GM18951 (cell line): ENCODE results near the gene HPD.

Experiments used
- POLR2A ChIP-seq: IDR thresholded peaks from 4 replicates; pipeline ENCODE4 v1.6.1; 2011; ENCODE audit warnings: mild to moderate bottlenecking; ENCODE audit not compliant: insufficient read length, insufficient read depth; ENCODE audit errors: extremely low read depth
- in situ Hi-C: fragments of 300-500 bp; cut with MboI; formaldehyde crosslinking; loops from one replicate; pipeline ENCODE4 v1.12.0; 2022; ENCODE audit warnings: low sequenced_read_pairs, mixed read lengths, inconsistent platforms; ENCODE audit not compliant: unreplicated experiment

Gene HPD

GRCh38 chr12:121805171-121806008, 53.3 kb downstream of the HPD start:
- no peak for TF ChIP-seq POLR2A
- in situ Hi-C loops: no loop called here

- in situ Hi-C loops: no loop called here
- TF ChIP-seq POLR2A: no peak
Observed at GRCh38 chr12:121804417-121805111, 54.1 kb downstream of the HPD start.

GRCh38 chr12:121803861-121804416, 54.7 kb downstream of the HPD start, which contains the start of gene SETD1B:
Gene SETD1B, plus strand, starts transcription at chr12:121804009. Its CDS starts 729 bp downstream, at chr12:121804738.
- peak; percentile 64 for TF ChIP-seq POLR2A
- in situ Hi-C loops: no loop called here

GRCh38 chr12:121802843-121803698, 55.6 kb downstream of the HPD start:
- in situ Hi-C loops: no loop called here
- peak; percentile 77 for TF ChIP-seq POLR2A

- no peak for TF ChIP-seq POLR2A
- in situ Hi-C loops: no loop called here
Observed at GRCh38 chr12:121802485-121802842, 56.2 kb downstream of the HPD start.

- no peak for TF ChIP-seq POLR2A
- in situ Hi-C loops: no loop called here
Observed at GRCh38 chr12:121801595-121802484, 56.8 kb downstream of the HPD start.

GRCh38 chr12:121800694-121801594, 57.7 kb downstream of the HPD start:
- in situ Hi-C loops: no loop called here
- peak; percentile 63 for TF ChIP-seq POLR2A

GRCh38 chr12:121799842-121800693, 58.6 kb downstream of the HPD start:
- peak; percentile 18 for TF ChIP-seq POLR2A
- in situ Hi-C loops: no loop called here

- TF ChIP-seq POLR2A: no peak
- in situ Hi-C loops: no loop called here
Observed at GRCh38 chr12:121799156-121799841, 59.4 kb downstream of the HPD start.

GRCh38 chr12:121798787-121799155, 59.9 kb downstream of the HPD start:
- TF ChIP-seq POLR2A: no peak
- in situ Hi-C loops: no loop called here
